ENCODE data around the gene GTF3C2. TPM values are rescaled to one million over a fixed set of nuclear protein-coding genes. Genes with fewer than 3 reads are reported as not detected.

GTF3C2 gene
- total and polyA plus RNA-seq, 4 donors: 28.7 to 61.8 (median 43.7) TPM

DNA sequence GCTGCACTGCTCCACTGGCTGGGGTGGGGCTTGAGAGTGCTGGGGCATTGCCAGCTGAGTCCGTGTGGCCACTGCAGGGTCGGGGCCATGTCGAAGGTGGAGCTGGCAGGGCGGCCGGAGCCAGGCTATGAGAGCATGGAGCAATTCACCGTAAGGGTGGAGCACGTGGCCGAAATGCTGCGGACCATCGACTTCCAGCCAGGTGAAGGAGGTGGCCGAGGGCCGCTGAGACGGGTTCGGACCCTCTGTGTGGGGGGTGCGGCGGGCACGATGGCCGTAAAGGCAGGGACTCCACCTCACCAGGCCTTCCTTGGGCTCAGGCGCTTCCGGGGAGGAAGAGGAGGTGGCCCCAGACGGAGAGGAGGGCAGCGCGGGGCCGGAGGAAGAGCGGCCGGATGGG lies 50.4 kb downstream of the GTF3C2 start:
- TF ChIP-seq CTCF (IDR thresholded peaks at IDR 0.05; ENCODE audit: control extremely low read depth, extremely low read depth): no peak
- Histone ChIP-seq H3K9me3 (ENCODE audit: control insufficient read depth in 4 of 4, insufficient read depth in 3 of 4, low read length in 3 of 4) (peaks cover 0 to 11% (median 0%) of the 10 kb centered on the region in 4 donors), H3K36me3 (ENCODE audit: control insufficient read depth in 4 of 4, insufficient read depth in 4 of 4, low read length in 4 of 4) (peaks cover 0 to 10% (median 4%) of the 10 kb centered on the region in 4 donors), H3K9ac (ENCODE audit: insufficient read depth in 1 of 2, low read length in 2 of 2) (no peak overlapping the region), H3K27me3 (ENCODE audit: control insufficient read depth in 3 of 3, insufficient read depth in 3 of 3, low read length in 2 of 3) (peaks cover 0 to 44% (median 34%) of the 10 kb centered on the region in 3 donors), H3K4me3 (no peak overlapping the region), H3K4me1 (ENCODE audit: control insufficient read depth in 5 of 5, insufficient read depth in 5 of 5, low read length in 5 of 5) (peaks cover 0 to 20% (median 0%) of the 10 kb centered on the region in 5 donors), H3K27ac (ENCODE audit: low read depth in 1 of 2, low read length in 1 of 2) (no peak overlapping the region)
- 29 to 49% methylated on average over 20 to 26 of the region's 26 CpGs for WGBS, 2 donors
- DNase-seq: no peak
- ATAC-seq (ENCODE audit: insufficient read depth, low FRiP score): no peak

- Histone ChIP-seq H3K36me3 (ENCODE audit: control insufficient read depth in 4 of 4, insufficient read depth in 4 of 4, low read length in 4 of 4) (peaks cover 0 to 10% (median 2%) of the 10 kb centered on the region in 4 donors), H3K4me1 (ENCODE audit: control insufficient read depth in 5 of 5, insufficient read depth in 5 of 5, low read length in 5 of 5) (peaks cover 0 to 20% (median 0%) of the 10 kb centered on the region in 5 donors), H3K27me3 (ENCODE audit: control insufficient read depth in 3 of 3, insufficient read depth in 3 of 3, low read length in 2 of 3) (peaks cover 0 to 44% (median 34%) of the 10 kb centered on the region in 3 donors), H3K9me3 (ENCODE audit: control insufficient read depth in 4 of 4, insufficient read depth in 3 of 4, low read length in 3 of 4) (peaks cover 0 to 11% (median 0%) of the 10 kb centered on the region in 4 donors), H3K9ac (ENCODE audit: insufficient read depth in 1 of 2, low read length in 2 of 2) (no peak overlapping the region), H3K4me3 (no peak overlapping the region), H3K27ac (ENCODE audit: low read depth in 1 of 2, low read length in 1 of 2) (no peak overlapping the region)
- 90 to 93% methylated on average over 16 of the region's 16 CpGs for WGBS, 2 donors
- ATAC-seq (ENCODE audit: insufficient read depth, low FRiP score): no peak
- no peak for TF ChIP-seq CTCF (IDR thresholded peaks at IDR 0.05; ENCODE audit: control extremely low read depth, extremely low read depth)
- no peak for DNase-seq
These were observed 51.0 kb downstream of the GTF3C2 start for GRCh38 chr2:27305516-27305915.

DNA sequence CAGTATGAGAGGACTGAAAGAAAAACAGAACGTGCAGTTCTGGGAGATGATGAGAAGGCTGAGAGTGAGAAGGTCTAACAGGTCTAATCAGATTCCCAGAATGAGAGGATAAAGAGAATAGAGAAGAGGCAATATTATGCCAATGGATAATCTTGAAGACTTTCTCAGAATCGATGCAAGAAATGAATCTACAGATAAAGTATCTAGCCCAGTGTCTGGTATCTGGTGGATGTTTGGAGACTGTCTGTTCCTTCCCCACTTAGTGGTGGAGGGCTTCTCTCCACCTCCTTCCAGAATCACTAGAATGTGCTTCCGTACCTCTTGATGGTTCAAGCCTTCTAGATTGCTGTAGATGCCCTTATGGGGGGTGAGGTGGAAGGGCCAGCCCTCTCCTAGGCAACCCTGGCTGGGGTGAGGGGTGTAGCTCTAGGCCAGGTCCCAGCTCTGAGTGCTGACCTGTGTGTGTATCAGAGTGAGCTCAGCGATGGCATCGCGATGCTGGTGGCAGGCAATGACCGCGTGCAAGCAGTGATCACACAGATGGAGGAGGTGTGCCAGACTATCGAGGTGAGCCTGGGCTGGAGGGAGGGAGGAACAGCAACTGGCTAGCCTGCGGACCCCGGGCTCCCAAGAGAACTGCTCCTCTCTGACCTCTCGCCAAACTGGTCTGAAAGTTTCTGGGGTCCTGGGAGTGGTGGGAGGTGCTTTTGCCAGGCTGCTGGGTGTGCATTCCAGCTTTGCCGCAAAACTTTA lies 51.9 kb downstream of the GTF3C2 start:
- no peak overlapping the region for H3K4me3 ChIP-seq
- H3K4me1 ChIP-seq (ENCODE audit: control insufficient read depth in 5 of 5, insufficient read depth in 5 of 5, low read length in 5 of 5): peaks cover 0 to 20% (median 0%) of the 10 kb centered on the region in 5 donors
- H3K27ac ChIP-seq (ENCODE audit: low read depth in 1 of 2, low read length in 1 of 2): no peak overlapping the region
- peaks cover 0 to 44% (median 34%) of the 10 kb centered on the region in 3 donors for H3K27me3 ChIP-seq (ENCODE audit: control insufficient read depth in 3 of 3, insufficient read depth in 3 of 3, low read length in 2 of 3)
- no peak for ATAC-seq (ENCODE audit: insufficient read depth, low FRiP score)
- peaks cover 0 to 11% (median 0%) of the 10 kb centered on the region in 4 donors for H3K9me3 ChIP-seq (ENCODE audit: control insufficient read depth in 4 of 4, insufficient read depth in 3 of 4, low read length in 3 of 4)
- no peak for TF ChIP-seq CTCF (IDR thresholded peaks at IDR 0.05; ENCODE audit: control extremely low read depth, extremely low read depth)
- H3K36me3 ChIP-seq (ENCODE audit: control insufficient read depth in 4 of 4, insufficient read depth in 4 of 4, low read length in 4 of 4): peaks cover 0 to 7% (median 1%) of the 10 kb centered on the region in 4 donors
- DNase-seq: no peak
- WGBS, 2 donors: 89 to 91% methylated on average over 13 of the region's 13 CpGs
- no peak overlapping the region for H3K9ac ChIP-seq (ENCODE audit: insufficient read depth in 1 of 2, low read length in 2 of 2)
